ENCODE results near the gene PIPOX. TPM values are rescaled to one million over a fixed set of nuclear protein-coding genes. Genes with fewer than 3 reads are reported as not detected.

The PIPOX gene
- total RNA-seq, 1 donor = 1.4 TPM

DNA sequence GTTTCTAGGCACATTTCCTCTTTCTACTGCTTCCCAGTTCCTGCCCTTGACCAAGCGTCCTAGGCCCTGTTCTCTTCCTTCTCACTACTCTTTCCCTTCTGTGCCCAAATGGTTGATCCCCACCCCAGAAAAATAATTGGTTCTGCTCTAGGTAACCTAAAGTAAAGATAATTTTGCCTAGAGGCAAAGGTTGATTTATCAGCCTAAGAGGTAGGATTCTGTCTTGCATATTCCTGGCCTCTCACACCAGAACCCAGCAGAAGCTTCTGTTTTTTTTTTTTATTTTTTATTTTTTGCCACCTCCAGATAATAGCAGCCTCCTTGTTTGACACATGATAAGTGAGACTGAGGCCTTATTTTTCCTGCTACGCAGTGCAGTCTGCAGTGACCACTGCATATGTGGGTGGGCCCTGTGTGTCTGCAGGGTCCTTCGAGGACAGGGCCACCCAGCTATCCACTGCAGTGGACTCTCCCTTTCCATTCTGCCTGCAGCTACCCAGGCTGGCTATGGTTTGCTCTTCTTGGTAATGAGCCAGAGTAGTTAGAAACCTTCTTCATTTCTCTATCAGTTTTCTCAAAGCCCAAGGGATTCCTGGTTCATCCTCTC lies 701 bp downstream of the PIPOX start:
- no peaks in the 10 kb centered on the region for H4K20me1 ChIP-seq (ENCODE audit: insufficient read depth, low read length)
- no peak overlapping the region for H3K4me3 ChIP-seq (ENCODE audit: insufficient read depth, low read length)

DNA sequence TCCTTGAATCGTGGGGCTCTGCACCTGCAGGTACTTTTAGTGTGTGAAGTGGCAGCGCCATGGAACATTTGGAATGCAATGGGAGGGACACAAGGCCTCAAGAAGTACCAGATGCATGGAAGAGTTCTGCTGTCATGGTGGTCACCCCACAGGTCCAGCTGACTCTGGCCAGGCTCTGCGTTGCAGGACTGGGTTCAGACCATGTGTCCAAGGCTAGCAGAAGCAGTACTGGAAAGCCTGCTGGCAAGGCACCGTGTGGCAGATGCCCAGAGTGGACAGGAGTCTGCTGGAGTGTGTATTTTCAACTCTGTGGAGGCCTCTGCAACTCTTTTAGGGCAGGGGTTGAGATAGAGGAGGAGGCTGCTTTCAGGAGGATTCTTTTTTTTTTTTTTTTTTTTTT lies 2.1 kb downstream of the PIPOX start:
- no peak for DNase-seq (ENCODE audit: insufficient read length, low spot score, missing footprints)
- Histone ChIP-seq H3K9me3 (ENCODE audit: low read depth, low read length) (no peaks in the 10 kb centered on the region), H3K27me3 (ENCODE audit: insufficient read depth, low read length) (peaks cover 2% of the 10 kb centered on the region), H3K27ac (ENCODE audit: low read depth, low read length) (no peak overlapping the region), H4K20me1 (ENCODE audit: insufficient read depth, low read length) (no peaks in the 10 kb centered on the region), H2AFZ (ENCODE audit: low read length) (no peak overlapping the region), H3K4me1 (ENCODE audit: insufficient read depth, low read length) (peaks cover 46% of the 10 kb centered on the region), H3K36me3 (ENCODE audit: insufficient read depth, low read length) (no peaks in the 10 kb centered on the region), H3K79me2 (ENCODE audit: insufficient read depth, low read length) (no peaks in the 10 kb centered on the region), H3K4me3 (ENCODE audit: insufficient read depth, low read length) (no peak overlapping the region), H3K4me2 (ENCODE audit: insufficient read depth, low read length) (no peak overlapping the region)
- TF ChIP-seq, protein P1, sequence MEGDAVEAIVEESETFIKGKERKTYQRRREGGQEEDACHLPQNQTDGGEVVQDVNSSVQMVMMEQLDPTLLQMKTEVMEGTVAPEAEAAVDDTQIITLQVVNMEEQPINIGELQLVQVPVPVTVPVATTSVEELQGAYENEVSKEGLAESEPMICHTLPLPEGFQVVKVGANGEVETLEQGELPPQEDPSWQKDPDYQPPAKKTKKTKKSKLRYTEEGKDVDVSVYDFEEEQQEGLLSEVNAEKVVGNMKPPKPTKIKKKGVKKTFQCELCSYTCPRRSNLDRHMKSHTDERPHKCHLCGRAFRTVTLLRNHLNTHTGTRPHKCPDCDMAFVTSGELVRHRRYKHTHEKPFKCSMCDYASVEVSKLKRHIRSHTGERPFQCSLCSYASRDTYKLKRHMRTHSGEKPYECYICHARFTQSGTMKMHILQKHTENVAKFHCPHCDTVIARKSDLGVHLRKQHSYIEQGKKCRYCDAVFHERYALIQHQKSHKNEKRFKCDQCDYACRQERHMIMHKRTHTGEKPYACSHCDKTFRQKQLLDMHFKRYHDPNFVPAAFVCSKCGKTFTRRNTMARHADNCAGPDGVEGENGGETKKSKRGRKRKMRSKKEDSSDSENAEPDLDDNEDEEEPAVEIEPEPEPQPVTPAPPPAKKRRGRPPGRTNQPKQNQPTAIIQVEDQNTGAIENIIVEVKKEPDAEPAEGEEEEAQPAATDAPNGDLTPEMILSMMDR (IDR thresholded peaks at IDR 0.05; ENCODE audit: extremely low read depth, low read depth, low read length) = no peak

More for the DNA sequence above, 701 bp downstream of the PIPOX start:
- Histone ChIP-seq H3K4me2 (ENCODE audit: insufficient read depth, low read length) (no peak overlapping the region), H3K4me1 (ENCODE audit: insufficient read depth, low read length) (peaks cover 36% of the 10 kb centered on the region), H3K27me3 (ENCODE audit: insufficient read depth, low read length) (peaks cover 7% of the 10 kb centered on the region), H3K27ac (ENCODE audit: low read depth, low read length) (no peak overlapping the region), H3K9me3 (ENCODE audit: low read depth, low read length) (no peaks in the 10 kb centered on the region), H2AFZ (ENCODE audit: low read length) (no peak overlapping the region), H3K36me3 (ENCODE audit: insufficient read depth, low read length) (no peaks in the 10 kb centered on the region), H3K79me2 (ENCODE audit: insufficient read depth, low read length) (no peaks in the 10 kb centered on the region)
- TF ChIP-seq, protein P1 (IDR thresholded peaks at IDR 0.05; ENCODE audit: extremely low read depth, low read depth, low read length) = no peak
- no peak for DNase-seq (ENCODE audit: insufficient read length, low spot score, missing footprints)

DNA sequence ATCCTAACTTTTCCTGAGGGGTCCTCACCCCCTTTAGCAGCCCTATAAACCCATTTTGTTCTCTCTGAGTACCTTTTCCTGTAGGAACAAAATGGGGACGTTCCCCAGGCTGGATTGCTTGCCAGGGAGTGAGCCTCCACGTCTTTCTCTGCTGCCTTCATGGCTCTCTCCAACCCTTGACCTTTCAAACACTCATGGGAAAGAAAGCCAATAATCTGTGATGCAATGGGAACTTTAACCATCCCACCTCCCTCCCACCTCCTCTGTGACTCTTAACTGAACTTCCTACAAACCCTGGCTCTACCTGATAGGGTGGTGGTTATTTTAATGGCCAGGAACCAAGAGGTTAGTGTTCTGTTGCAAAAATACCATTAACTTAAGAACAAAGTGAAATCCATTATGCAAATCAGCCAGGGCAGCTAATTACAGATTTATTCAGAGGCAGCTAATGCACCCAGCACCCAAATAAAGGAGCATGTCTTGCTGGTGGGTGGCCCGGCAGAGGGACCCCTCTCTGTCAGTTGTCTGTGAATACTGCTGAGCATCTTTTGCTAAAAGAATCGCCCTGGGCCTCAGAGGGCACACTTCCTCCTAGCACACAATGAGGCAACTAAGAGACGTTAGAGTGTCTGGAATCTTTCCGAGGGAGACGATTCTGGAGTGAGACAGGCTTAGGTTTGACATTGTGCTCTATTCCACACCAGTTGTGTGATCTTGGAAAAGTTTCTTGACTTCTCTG lies 3.0 kb downstream of the PIPOX start:
- TF ChIP-seq, protein P1 (IDR thresholded peaks at IDR 0.05; ENCODE audit: extremely low read depth, low read depth, low read length) = no peak
- Histone ChIP-seq H3K9me3 (ENCODE audit: low read depth, low read length) (no peaks in the 10 kb centered on the region), H2AFZ (ENCODE audit: low read length) (no peak overlapping the region), H3K36me3 (ENCODE audit: insufficient read depth, low read length) (no peaks in the 10 kb centered on the region), H3K27me3 (ENCODE audit: insufficient read depth, low read length) (peaks cover 2% of the 10 kb centered on the region), H3K4me3 (ENCODE audit: insufficient read depth, low read length) (no peak overlapping the region), H3K4me1 (ENCODE audit: insufficient read depth, low read length) (peaks cover 38% of the 10 kb centered on the region), H3K79me2 (ENCODE audit: insufficient read depth, low read length) (no peaks in the 10 kb centered on the region), H3K27ac (ENCODE audit: low read depth, low read length) (no peak overlapping the region), H4K20me1 (ENCODE audit: insufficient read depth, low read length) (no peaks in the 10 kb centered on the region), H3K4me2 (ENCODE audit: insufficient read depth, low read length) (no peak overlapping the region)
- DNase-seq (ENCODE audit: insufficient read length, low spot score, missing footprints) = no peak

DNA sequence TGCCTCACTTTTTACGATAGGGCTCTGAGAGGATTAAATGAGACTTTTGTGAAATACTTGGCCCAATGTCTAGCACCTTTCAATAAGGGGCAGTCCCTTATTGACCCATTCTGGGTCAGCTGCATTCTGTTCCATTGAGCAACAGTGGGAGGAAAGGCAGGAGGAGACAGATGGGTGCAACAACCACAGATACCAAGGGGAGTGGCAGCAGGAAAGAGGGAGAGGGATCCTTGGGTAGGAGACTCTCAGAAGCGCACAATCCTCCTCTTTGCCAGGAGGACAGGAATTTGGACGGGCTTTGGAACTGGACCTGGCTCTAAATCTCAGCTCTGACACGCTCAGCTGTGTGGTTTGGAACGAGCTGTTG lies 3.5 kb downstream of the PIPOX start:
- no peaks in the 10 kb centered on the region for H3K9me3 ChIP-seq (ENCODE audit: low read depth, low read length)
- TF ChIP-seq, protein P1 (IDR thresholded peaks at IDR 0.05; ENCODE audit: extremely low read depth, low read depth, low read length) = no peak
- no peak overlapping the region for H2AFZ ChIP-seq (ENCODE audit: low read length)
- no peak overlapping the region for H3K4me3 ChIP-seq (ENCODE audit: insufficient read depth, low read length)
- H3K36me3 ChIP-seq (ENCODE audit: insufficient read depth, low read length) = no peaks in the 10 kb centered on the region
- peaks cover 37% of the 10 kb centered on the region for H3K4me1 ChIP-seq (ENCODE audit: insufficient read depth, low read length)
- no peaks in the 10 kb centered on the region for H3K79me2 ChIP-seq (ENCODE audit: insufficient read depth, low read length)
- H3K27ac ChIP-seq (ENCODE audit: low read depth, low read length) = no peak overlapping the region
- peaks cover 2% of the 10 kb centered on the region for H3K27me3 ChIP-seq (ENCODE audit: insufficient read depth, low read length)
- no peaks in the 10 kb centered on the region for H4K20me1 ChIP-seq (ENCODE audit: insufficient read depth, low read length)
- no peak for DNase-seq (ENCODE audit: insufficient read length, low spot score, missing footprints)
- H3K4me2 ChIP-seq (ENCODE audit: insufficient read depth, low read length) = no peak overlapping the region

Measured in osteoblast (primary cell).